Coronary artery (tissue), 2 donors: ENCODE data around the gene SNCAIP.

Source experiments
- DNase-seq: peaks from one replicate; pipeline ENCODE4 v3.0.0-alpha.2; 2017; ENCODE audit warnings: low spot score
- H3K27ac ChIP-seq, 2 donors: fragments of 200-600 bp; sonication (generic); one replicate each; pipeline ENCODE4 v1.5.1; 2016 to 2019
- H3K4me3 ChIP-seq: fragments of 200-600 bp; sonication (generic); 2 replicates; pipeline ENCODE4 v1.5.1; 2016; ENCODE audit warnings: mild to moderate bottlenecking, moderate library complexity
- CTCF ChIP-seq: fragments of 200-600 bp; sonication (generic); IDR thresholded peaks from one replicate; pipeline ENCODE4 v1.5.1; 2019; ENCODE audit warnings: antibody characterized with exemption

Gene SNCAIP

GRCh38 chr5:122490718-122491117, 178.7 kb downstream of the SNCAIP start:
- no peak for TF ChIP-seq CTCF
- H3K4me3 ChIP-seq = no peak overlapping the region
- H3K27ac ChIP-seq = no peak overlapping the region
- no peak for DNase-seq

DNA sequence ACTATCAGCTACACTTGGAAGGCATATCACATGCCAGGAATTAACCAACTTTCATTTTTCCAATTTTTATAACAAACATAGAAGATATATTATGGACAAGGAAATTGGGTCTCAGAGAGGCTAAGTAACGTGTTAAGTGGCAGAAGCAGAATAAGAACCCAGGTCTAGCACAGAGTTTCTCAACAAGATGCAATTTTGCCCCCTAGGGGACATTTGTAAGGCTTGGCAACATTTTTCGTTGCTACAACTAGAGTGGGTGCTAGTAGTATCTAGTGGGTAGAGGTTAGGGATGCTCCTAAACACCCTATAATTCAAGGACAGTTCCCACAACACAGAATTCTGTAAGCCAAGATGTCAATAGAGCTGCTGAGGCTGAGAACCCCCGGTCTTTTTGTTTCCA, 180.6 kb downstream of the SNCAIP start:
- H3K4me3 ChIP-seq = no peak overlapping the region
- no peak for TF ChIP-seq CTCF
- no peak for DNase-seq
- no peak overlapping the region for H3K27ac ChIP-seq

- TF ChIP-seq CTCF = no peak
- DNase-seq = no peak
- no peak overlapping the region for H3K4me3 ChIP-seq
- no peak overlapping the region for H3K27ac ChIP-seq
Observed at GRCh38 chr5:122493091-122494021, 181.3 kb downstream of the SNCAIP start.

- TF ChIP-seq CTCF = no peak
- no peak overlapping the region for H3K27ac ChIP-seq
Observed at GRCh38 chr5:122494109-122494508, 182.1 kb downstream of the SNCAIP start.

GRCh38 chr5:122498163-122498562, 186.1 kb downstream of the SNCAIP start:
- H3K27ac ChIP-seq = no peak overlapping the region
- peak; percentile 25 for TF ChIP-seq CTCF
- DNase-seq = no peak
- no peak overlapping the region for H3K4me3 ChIP-seq

More at GRCh38 chr5:122494109-122494508, 182.1 kb downstream of the SNCAIP start:
- DNase-seq = no peak
- H3K4me3 ChIP-seq = no peak overlapping the region

DNA sequence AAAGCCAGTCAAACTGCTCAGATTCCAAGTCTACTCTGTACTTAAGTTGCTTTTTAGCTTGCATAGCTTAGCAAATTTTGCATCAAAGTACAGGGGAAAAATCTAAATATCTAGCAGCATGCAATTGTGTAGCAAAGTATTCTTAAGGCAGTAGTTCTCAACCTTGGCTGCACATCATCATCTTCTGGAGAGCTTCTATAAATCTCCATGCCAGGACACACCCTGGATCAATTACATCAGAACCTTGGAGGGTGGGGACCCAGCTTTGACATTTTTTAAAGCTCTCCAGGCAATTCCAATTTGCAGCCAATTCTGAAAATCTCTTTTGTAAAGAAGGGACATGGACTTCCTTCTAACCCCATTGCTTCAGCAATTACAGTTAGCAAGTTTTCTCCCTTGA, 187.5 kb downstream of the SNCAIP start:
- DNase-seq = no peak
- TF ChIP-seq CTCF = no peak
- H3K27ac ChIP-seq = peak overlapping the region in 1 of 2 donors; percentile 68
- H3K4me3 ChIP-seq = no peak overlapping the region
